ENCODE results near the gene RAVER1.
A peak's percentile ranks its signal among the peaks of the same experiment; 100 is the strongest.

Gene RAVER1

DNA sequence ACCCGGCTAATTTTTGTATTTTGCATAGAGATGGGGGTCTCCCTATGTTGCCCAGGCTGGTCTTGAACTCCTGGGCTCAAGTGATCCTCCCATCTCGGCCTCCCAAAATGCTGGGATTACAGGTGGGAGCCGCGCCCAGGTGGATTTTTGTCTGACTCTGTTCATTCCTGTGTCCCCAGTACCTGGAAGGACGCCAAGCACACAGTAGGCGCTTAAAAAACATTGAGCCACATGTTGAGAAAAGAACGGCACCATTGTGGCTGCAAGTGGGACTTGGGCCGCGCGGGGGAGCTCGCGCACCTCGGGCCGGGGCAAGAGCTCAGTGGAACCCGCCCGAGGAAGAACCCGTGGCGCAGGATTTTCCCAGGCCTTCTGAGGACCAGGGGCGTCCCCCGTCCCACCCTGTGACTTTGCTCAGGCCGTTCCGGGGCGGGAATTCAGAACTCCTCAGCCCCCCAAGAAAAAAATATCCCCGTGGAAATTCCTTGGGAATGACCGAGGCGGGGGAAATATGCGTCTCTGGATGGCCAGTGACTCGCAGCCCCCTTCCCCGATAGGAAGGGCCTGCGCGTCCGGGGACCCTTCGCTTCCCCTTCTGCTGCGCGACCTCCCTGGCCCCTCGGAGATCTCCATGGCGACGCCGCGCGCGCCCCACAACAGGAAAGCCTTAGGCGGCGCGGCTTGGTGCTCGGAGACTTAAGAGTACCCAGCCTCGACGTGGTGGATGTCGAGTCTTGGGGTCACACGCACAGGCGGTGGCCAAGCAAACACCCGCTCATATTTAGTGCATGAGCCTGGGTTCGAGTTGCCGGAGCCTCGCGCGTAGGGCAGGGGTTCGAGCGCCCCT lies 63.8 kb downstream of the RAVER1 start:
- DNase-seq (ENCODE audit: low spot score) = peak; percentile 88

DNA sequence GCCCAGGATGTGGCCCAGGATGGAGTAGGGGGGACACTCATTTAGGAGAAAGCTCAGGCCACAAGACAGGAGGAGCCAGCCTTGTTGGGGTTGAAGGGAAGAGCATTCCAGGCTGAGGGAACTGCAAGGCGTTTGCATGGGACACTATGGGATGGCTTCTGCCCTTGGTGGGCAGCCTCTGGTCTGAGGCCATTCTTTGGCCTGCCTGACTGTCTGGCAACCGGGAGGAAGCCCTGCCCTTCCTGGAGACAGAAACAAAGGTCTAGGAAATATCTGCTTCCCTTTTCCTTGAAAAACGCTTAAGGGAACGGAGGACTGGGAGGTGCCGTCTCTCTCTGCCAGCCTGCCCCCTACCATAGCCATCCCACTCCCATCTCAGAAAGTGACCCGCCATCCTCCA lies 65.3 kb downstream of the RAVER1 start:
- DNase-seq (ENCODE audit: low spot score) = no peak

DNA sequence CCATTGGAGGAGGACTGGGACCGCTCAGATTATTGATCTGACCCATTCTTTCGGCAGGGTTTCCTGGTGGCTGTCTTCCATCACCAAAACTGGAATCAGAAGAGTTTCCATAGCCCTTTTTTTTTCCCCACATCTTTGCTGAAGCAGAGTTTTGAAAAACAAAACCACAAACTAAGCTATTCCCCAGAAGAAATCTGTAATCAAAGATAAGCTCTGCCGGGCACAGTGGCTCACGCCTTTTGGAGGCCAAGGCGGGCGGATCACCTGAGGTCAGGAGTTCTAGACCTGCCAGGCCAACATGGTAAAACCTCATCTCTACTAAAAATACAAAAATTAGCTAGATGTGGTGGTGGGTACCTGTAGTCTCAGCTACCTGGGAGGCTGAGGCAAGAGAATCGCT lies 66.6 kb downstream of the RAVER1 start:
- no peak for DNase-seq (ENCODE audit: low spot score)
